Neutrophil (primary cell): ENCODE measurements around the gene IRF8.

Experiments
- H3K27ac ChIP-seq: fragments of 200-600 bp; sonication (generic); 2 replicates; pipeline ENCODE4 v1.5.1; 2016; ENCODE audit warnings: mild to moderate bottlenecking, moderate library complexity
- H3K27me3 ChIP-seq: fragments of 200-600 bp; sonication (generic); 2 replicates; pipeline ENCODE4 v1.6.0; 2016; ENCODE audit warnings: mild to moderate bottlenecking
- H3K36me3 ChIP-seq: fragments of 200-600 bp; sonication (generic); 2 replicates; pipeline ENCODE4 v1.5.1; 2017
- H3K4me1 ChIP-seq, 2 experiments: fragments of 200-600 bp in 1 of 2; sonication (generic) in 1 of 2; 1 replicate in 1 of 2; 2 replicates in 1 of 2; pipeline versions ENCODE4 v1.5.1 to v1.6.1; 2013 to 2016; ENCODE audit warnings: low read depth in 1 of 2, low read length in 1 of 2, mild to moderate bottlenecking in 1 of 2, moderate library complexity in 1 of 2; ENCODE audit not compliant: control insufficient read depth in 1 of 2, insufficient read depth in 1 of 2
- H3K4me3 ChIP-seq, 2 experiments: fragments of 200-600 bp in 1 of 2; sonication (generic) in 1 of 2; 1 replicate in 1 of 2; 2 replicates in 1 of 2; pipeline ENCODE4 v1.5.1; 2013 to 2016; ENCODE audit warnings: low read depth in 1 of 2, low read length in 1 of 2, mild to moderate bottlenecking in 1 of 2, moderate library complexity in 1 of 2
- H3K9me3 ChIP-seq: fragments of 200-600 bp; sonication (generic); 2 replicates; pipeline ENCODE4 v1.5.1; 2016
- TF ChIP-seq, protein P1 (sequence below): fragments of 200-600 bp; sonication (generic); IDR thresholded peaks from 2 replicates; pipeline ENCODE4 v1.5.1; 2016; ENCODE audit warnings: antibody characterized with exemption

IRF8 gene

DNA sequence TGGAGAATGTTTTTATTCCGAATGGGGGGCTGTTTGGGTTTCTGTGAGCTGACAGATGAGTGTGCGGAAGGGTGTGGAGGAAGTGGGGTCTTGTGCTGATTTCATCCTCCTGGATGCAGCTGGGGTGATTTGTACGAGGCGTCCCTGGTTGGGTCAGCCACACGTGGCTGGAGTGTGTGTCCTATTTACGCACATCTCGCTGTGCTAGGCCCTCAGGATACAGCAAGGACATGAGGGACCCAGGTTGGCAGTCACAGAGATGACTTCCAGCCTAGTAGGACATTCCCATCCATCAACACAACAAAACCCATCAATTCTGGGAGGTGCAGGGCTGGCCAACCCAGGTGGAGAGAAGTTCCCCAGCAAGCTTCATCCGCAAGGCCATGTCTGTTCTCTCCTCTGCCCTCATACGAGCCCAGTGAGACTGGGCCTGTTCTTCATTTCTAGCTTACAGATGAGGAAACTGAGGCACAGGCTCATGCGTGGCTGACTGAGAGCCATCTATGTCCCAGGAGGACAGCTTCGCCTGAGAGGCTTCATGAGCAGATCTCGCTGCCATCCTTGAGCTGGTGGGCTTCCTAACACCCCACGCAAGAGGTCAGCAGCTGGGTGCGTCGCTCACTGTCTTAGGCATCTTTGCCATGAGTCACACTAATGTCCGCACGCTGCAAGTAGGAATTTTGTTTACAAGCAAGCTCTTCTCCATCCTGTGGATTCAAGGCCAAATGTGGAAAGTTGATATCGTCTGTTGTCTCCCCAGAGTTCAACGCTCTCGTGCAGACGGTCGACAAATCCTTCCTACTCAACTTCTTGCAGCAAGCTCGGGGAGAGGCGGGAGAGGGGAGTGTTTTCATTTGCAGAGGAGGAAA lies 24.4 kb downstream of the IRF8 start:
- Histone ChIP-seq H3K27ac (no peak overlapping the region), H3K27me3 (peaks cover 19% of the 10 kb centered on the region)
- TF ChIP-seq, protein P1, sequence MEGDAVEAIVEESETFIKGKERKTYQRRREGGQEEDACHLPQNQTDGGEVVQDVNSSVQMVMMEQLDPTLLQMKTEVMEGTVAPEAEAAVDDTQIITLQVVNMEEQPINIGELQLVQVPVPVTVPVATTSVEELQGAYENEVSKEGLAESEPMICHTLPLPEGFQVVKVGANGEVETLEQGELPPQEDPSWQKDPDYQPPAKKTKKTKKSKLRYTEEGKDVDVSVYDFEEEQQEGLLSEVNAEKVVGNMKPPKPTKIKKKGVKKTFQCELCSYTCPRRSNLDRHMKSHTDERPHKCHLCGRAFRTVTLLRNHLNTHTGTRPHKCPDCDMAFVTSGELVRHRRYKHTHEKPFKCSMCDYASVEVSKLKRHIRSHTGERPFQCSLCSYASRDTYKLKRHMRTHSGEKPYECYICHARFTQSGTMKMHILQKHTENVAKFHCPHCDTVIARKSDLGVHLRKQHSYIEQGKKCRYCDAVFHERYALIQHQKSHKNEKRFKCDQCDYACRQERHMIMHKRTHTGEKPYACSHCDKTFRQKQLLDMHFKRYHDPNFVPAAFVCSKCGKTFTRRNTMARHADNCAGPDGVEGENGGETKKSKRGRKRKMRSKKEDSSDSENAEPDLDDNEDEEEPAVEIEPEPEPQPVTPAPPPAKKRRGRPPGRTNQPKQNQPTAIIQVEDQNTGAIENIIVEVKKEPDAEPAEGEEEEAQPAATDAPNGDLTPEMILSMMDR, result no peak

DNA sequence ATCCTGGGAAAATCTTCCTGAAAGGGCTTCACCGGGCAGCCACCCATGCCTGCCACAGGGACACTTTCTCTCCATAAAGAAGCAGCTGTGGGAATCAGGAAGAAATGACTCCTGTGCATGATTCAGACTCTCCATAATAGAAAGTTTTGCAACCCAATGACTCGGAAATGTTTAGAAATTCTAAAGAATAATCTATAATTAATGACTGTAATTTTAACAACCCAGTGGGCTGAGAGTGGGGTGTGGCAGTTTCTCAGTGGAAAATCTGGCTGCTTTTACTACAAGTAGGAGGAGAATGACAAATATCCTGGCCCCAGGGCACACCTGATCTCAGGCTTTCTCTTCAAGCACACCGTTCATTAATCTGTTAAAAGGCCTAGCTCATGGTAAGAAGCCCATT lies 25.7 kb downstream of the IRF8 start:
- Histone ChIP-seq H3K4me3 (no peak overlapping the region), H3K4me1 (no peaks in the 10 kb centered on the region), H3K9me3 (no peaks in the 10 kb centered on the region), H3K27me3 (peaks cover 32% of the 10 kb centered on the region), H3K27ac (no peak overlapping the region), H3K36me3 (no peaks in the 10 kb centered on the region)
- TF ChIP-seq, protein P1, result no peak

More for the DNA sequence above, 24.4 kb downstream of the IRF8 start:
- Histone ChIP-seq H3K4me1 (no peaks in the 10 kb centered on the region), H3K4me3 (no peak overlapping the region), H3K36me3 (no peaks in the 10 kb centered on the region), H3K9me3 (no peaks in the 10 kb centered on the region)

DNA sequence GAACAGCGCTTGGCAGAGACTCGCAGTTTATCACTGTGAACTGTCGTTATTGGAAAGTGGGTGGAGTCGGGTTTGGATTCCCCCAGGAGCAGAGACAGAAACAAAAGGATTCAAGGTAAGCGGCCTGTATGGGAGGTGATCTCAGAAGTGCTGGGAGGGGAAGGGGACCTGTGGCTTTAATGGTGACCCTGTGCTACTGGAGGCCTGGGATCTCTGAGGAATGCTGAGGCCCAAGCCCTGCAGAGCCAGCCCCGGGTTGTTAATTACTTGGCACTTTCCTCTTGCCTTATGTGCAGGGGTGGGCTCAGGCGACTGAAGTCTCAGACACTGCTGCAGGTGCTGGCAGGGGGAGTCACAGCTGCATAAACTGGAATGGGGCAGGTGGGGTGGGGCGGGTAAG lies 27.4 kb downstream of the IRF8 start:
- peaks cover 43% of the 10 kb centered on the region for H3K27me3 ChIP-seq
- H3K36me3 ChIP-seq, result no peaks in the 10 kb centered on the region
- no peaks in the 10 kb centered on the region for H3K9me3 ChIP-seq
- no peak overlapping the region for H3K27ac ChIP-seq
- no peak overlapping the region for H3K4me3 ChIP-seq
- TF ChIP-seq, protein P1, result no peak
- no peaks in the 10 kb centered on the region for H3K4me1 ChIP-seq

DNA sequence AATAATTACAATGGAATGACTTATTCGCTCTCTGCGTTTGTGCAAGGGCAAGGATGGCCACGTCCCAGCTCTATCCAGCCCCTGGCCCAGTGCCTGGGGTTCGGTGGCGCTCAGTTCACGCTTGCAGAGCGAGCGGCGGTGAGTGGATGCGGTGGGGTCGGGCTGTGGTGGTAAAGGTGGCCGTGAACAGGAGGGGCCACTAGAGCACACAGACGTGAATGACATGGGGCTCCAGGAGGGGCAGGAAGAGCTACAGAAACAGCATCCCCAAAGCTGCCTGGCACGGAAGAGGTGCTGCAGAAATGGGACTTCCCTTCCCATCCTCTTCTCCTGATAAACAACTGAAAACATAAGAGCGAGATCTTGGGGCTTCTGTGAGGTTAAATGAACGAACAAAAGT lies 28.4 kb downstream of the IRF8 start:
- H3K27me3 ChIP-seq, result peaks cover 43% of the 10 kb centered on the region
- H3K27ac ChIP-seq, result no peak overlapping the region
- no peaks in the 10 kb centered on the region for H3K9me3 ChIP-seq
- TF ChIP-seq, protein P1, result no peak
- no peaks in the 10 kb centered on the region for H3K36me3 ChIP-seq
- no peaks in the 10 kb centered on the region for H3K4me1 ChIP-seq
- no peak overlapping the region for H3K4me3 ChIP-seq

- Histone ChIP-seq H3K9me3 (no peaks in the 10 kb centered on the region), H3K36me3 (no peaks in the 10 kb centered on the region), H3K4me1 (no peaks in the 10 kb centered on the region), H3K4me3 (no peak overlapping the region), H3K27me3 (peaks cover 43% of the 10 kb centered on the region), H3K27ac (no peak overlapping the region)
- TF ChIP-seq, protein P1, result no peak
Measured at GRCh38 chr16:85927959-85928358, 29.0 kb downstream of the IRF8 start.
